CD4-positive, alpha-beta T cell treated with Interleukin-17A for 1 hour (primary cell): ENCODE results near the gene EFEMP1.
"Not testable (repeated sequence)": the region's sequence is repeated elsewhere in the genome, so short reads cannot be mapped to it uniquely, and the experiment has no call there.

ENCODE experiments used
- DNase-seq: peaks from one replicate; pipeline ENCODE4 v3.0.0-alpha.2; 2020

The EFEMP1 gene

GRCh38 chr2:55862673-55863390, 60.8 kb downstream of the EFEMP1 start:
- no peak for DNase-seq

GRCh38 chr2:55862246-55862645, 61.3 kb downstream of the EFEMP1 start:
- no peak for DNase-seq

- DNase-seq: no peak
These were observed 61.8 kb downstream of the EFEMP1 start for GRCh38 chr2:55861733-55862132.

GRCh38 chr2:55860832-55861231, 62.8 kb downstream of the EFEMP1 start:
- DNase-seq: no peak

GRCh38 chr2:55859875-55860274, 63.7 kb downstream of the EFEMP1 start:
- no peak for DNase-seq

GRCh38 chr2:55857766-55858165, 65.8 kb downstream of the EFEMP1 start:
- DNase-seq: no peak

- DNase-seq: no peak
These were observed 66.6 kb downstream of the EFEMP1 start for GRCh38 chr2:55856936-55857335.

- DNase-seq: no peak
These were observed 75.5 kb downstream of the EFEMP1 start for GRCh38 chr2:55848096-55848495.

- DNase-seq: no peak
These were observed 77.2 kb downstream of the EFEMP1 start for GRCh38 chr2:55846426-55846825.

GRCh38 chr2:55844986-55845385, 78.6 kb downstream of the EFEMP1 start:
- DNase-seq: no peak

- DNase-seq: no peak
These were observed 79.6 kb downstream of the EFEMP1 start for GRCh38 chr2:55843994-55844345.

GRCh38 chr2:55843096-55843993, 80.2 kb downstream of the EFEMP1 start:
- DNase-seq: no peak

- DNase-seq: no peak
These were observed 81.5 kb downstream of the EFEMP1 start for GRCh38 chr2:55842046-55842445.

- no peak for DNase-seq
These were observed 83.1 kb downstream of the EFEMP1 start for GRCh38 chr2:55840460-55840859.

- DNase-seq: no peak
These were observed 84.3 kb downstream of the EFEMP1 start for GRCh38 chr2:55839182-55839819.

- no peak for DNase-seq
These were observed 84.9 kb downstream of the EFEMP1 start for GRCh38 chr2:55838653-55839052.

GRCh38 chr2:55838117-55838516, 85.5 kb downstream of the EFEMP1 start:
- not testable (repeated sequence) for DNase-seq

- DNase-seq: no peak
These were observed 86.5 kb downstream of the EFEMP1 start for GRCh38 chr2:55837073-55837472.

GRCh38 chr2:55831671-55832410, 91.7 kb downstream of the EFEMP1 start:
- not testable (repeated sequence) for DNase-seq

GRCh38 chr2:55827855-55828254, 95.7 kb downstream of the EFEMP1 start:
- no peak for DNase-seq

- DNase-seq: not testable (repeated sequence)
These were observed 96.2 kb downstream of the EFEMP1 start for GRCh38 chr2:55827428-55827827.

- DNase-seq: no peak
These were observed 97.3 kb downstream of the EFEMP1 start for GRCh38 chr2:55826246-55826645.

GRCh38 chr2:55824551-55825096, 99.0 kb downstream of the EFEMP1 start:
- DNase-seq: no peak
